ENCODE measurements around the gene DEPDC5. TPM values are rescaled to one million over a fixed set of nuclear protein-coding genes. Genes with fewer than 3 reads are reported as not detected.

Gene DEPDC5
- total and polyA plus RNA-seq, 10 of the 15 experiments (the other 5 are each of a cell fraction or from before 2014, with no cell fraction given) = 3.0 to 38.9 (median 22.8) TPM

GRCh38 chr22:31843526-31843925 lies 89.7 kb downstream of the DEPDC5 start (continued):
- no peak for TF ChIP-seq PRDM15 (CRISPR knock-in tag; IDR thresholded peaks at IDR 0.05)
- no peak for TF ChIP-seq BHLHE40 (IDR thresholded peaks at IDR 0.05; ENCODE audit: borderline replicate concordance in 1 of 2, low read depth in 2 of 2, low read length in 1 of 2)
- no peak for TF ChIP-seq CTCF (IDR thresholded peaks at IDR 0.05 in 2 of 3, conservative IDR thresholded peaks at IDR 0.05 in 1 of 3; ENCODE audit: control insufficient read depth in 2 of 3, extremely low read depth in 1 of 3, insufficient read depth in 1 of 3, low read depth in 3 of 3, low read length in 3 of 3)
- no peak for TF ChIP-seq CHD4 (IDR thresholded peaks at IDR 0.05)
- no peak for TF ChIP-seq HCFC1 (IDR thresholded peaks at IDR 0.05; ENCODE audit: low read length)
- TF ChIP-seq KDM1A (IDR thresholded peaks at IDR 0.05; ENCODE audit: borderline replicate concordance) = no peak

GRCh38 chr22:31844941-31845340 lies 91.1 kb downstream of the DEPDC5 start:
- Histone ChIP-seq H3K27ac (ENCODE audit: control insufficient read depth, insufficient read depth) (no peak overlapping the region), H3K36me3 (ENCODE audit: control insufficient read depth in 2 of 2, insufficient read depth in 2 of 2, low read length in 1 of 2) (peaks cover 18 to 43% of the 10 kb centered on the region in 2 experiments), H4K20me1 (ENCODE audit: control insufficient read depth, insufficient read depth) (no peaks in the 10 kb centered on the region), H2AFZ (ENCODE audit: control insufficient read depth, low read depth, low read length) (no peak overlapping the region), H3K27me3 (replicated peaks in 1 of 2; ENCODE audit: control insufficient read depth in 2 of 2, insufficient read depth in 2 of 2, low read length in 1 of 2) (no peaks in the 10 kb centered on the region), H3K4me2 (ENCODE audit: control insufficient read depth, insufficient read depth) (no peak overlapping the region), H3K9me3 (replicated peaks; ENCODE audit: control insufficient read depth, insufficient read depth, low read length) (no peaks in the 10 kb centered on the region), H3K79me2 (ENCODE audit: control insufficient read depth, insufficient read depth, low read length) (no peaks in the 10 kb centered on the region), H3K9ac (ENCODE audit: control insufficient read depth, insufficient read depth, low read length) (no peak overlapping the region), H3K4me3 (no peak overlapping the region), H3K4me1 (ENCODE audit: control insufficient read depth, insufficient read depth, low read length) (peaks cover 13% of the 10 kb centered on the region)
- FAIRE-seq (no peak), ATAC-seq (no peak), DNase-seq (ENCODE audit: low read depth, low spot score) (no peak)
- ChIA-PET POLR2A (interaction anchor here (0.6 kb wide), 1 partner anchor 68 kb away, joined by 6 read pairs; no protein-coding TSS in a partner anchor), CTCF (no interaction called here), RAD21 (ENCODE audit: unreplicated experiment) (interaction anchor here (1.7 kb wide), 1 partner anchor 13 kb away, joined by 3 read pairs; no protein-coding TSS in a partner anchor), SMC1A (ENCODE audit: uncharacterized antibody, unreplicated experiment) (interaction anchor here (0.8 to 1.0 kb wide), 3 partner anchors 15 to 179 kb away, joined by 3 to 4 read pairs (median 4); no protein-coding TSS in a partner anchor)
- intact Hi-C loops (cut with micrococcal nuclease; ENCODE audit: unreplicated experiment) (no loop called here), in situ Hi-C loops (cut with MboI) (no loop called here)
- no TSS peak for BruUV-seq (replicated peaks)
- 96% methylated on average over 17 of the region's 17 CpGs for WGBS (ENCODE audit: insufficient coverage, insufficient replicate concordance, low lambda C conversion rate, missing lambda C conversion rate)
- TF ChIP-seq TBL1XR1 (IDR thresholded peaks at IDR 0.05; ENCODE audit: low read depth, low read length) (no peak), ZNF687 (IDR thresholded peaks at IDR 0.05) (no peak), SUZ12 (IDR thresholded peaks at IDR 0.05; ENCODE audit: unreplicated experiment) (no peak), YY1 (IDR thresholded peaks at IDR 0.05; ENCODE audit: low read depth, low read length) (no peak), GATAD2B (conservative IDR thresholded peaks at IDR 0.05; ENCODE audit: low read depth) (no peak), TCF7 (IDR thresholded peaks at IDR 0.05; ENCODE audit: borderline replicate concordance) (no peak), STAT1 (conservative IDR thresholded peaks at IDR 0.05) (no peak)
